SK-N-SH treated with all-trans-retinoic acid at 6 μM for 48 hours (cell line): ENCODE results near the gene RREB1.

Experiments used
- ARNTL ChIP-seq: fragments of 450-650 bp; formaldehyde crosslinking; IDR thresholded peaks from 2 replicates; pipeline ENCODE4 v1.5.0; 2020; ENCODE audit warnings: low read depth, mild to moderate bottlenecking, moderate library complexity, borderline replicate concordance
- BACH2 ChIP-seq: fragments of 250-450 bp; sonication (Bioruptor Pico); IDR thresholded peaks from 2 replicates; pipeline ENCODE4 v1.9.0; 2021; ENCODE audit warnings: mild to moderate bottlenecking, borderline replicate concordance
- ESRRG ChIP-seq: fragments of 250-450 bp; sonication (Bioruptor Pico); IDR thresholded peaks from 2 replicates; pipeline ENCODE4 v1.6.1; 2021; ENCODE audit warnings: mild to moderate bottlenecking
- GLIS3 ChIP-seq: fragments of 250-450 bp; sonication (Bioruptor Pico); IDR thresholded peaks from 2 replicates; pipeline ENCODE4 v1.5.0; 2020; ENCODE audit warnings: mild to moderate bottlenecking, moderate library complexity
- ISL1 ChIP-seq: fragments of 250-450 bp; sonication (Bioruptor Pico); IDR thresholded peaks from 2 replicates; pipeline ENCODE4 v2.1.2; 2022; ENCODE audit warnings: mild to moderate bottlenecking, moderate library complexity
- POU6F1 ChIP-seq: fragments of 250-450 bp; sonication (Bioruptor Pico); IDR thresholded peaks from 2 replicates; pipeline ENCODE4 v1.8.0; 2021; ENCODE audit warnings: low read depth, mild to moderate bottlenecking, moderate library complexity, borderline replicate concordance
- TCF4 ChIP-seq: fragments of 250-450 bp; sonication (Bioruptor Pico); IDR thresholded peaks from 2 replicates; pipeline ENCODE4 v1.8.0; 2021; ENCODE audit warnings: mild to moderate bottlenecking, moderate library complexity, borderline replicate concordance
- ZFP3 ChIP-seq: fragments of 250-450 bp; sonication (Bioruptor Pico); IDR thresholded peaks from 2 replicates; pipeline ENCODE4 v1.5.0; 2020; ENCODE audit warnings: mild to moderate bottlenecking, moderate library complexity
- ZFP30 ChIP-seq: fragments of 450-650 bp; formaldehyde crosslinking; IDR thresholded peaks from 2 replicates; pipeline ENCODE4 v1.5.0; 2022; ENCODE audit warnings: mild to moderate bottlenecking, moderate library complexity

- TF ChIP-seq POU6F1 (CRISPR knock-in tag) (no peak), ZFP30 (CRISPR knock-in tag) (no peak), BACH2 (CRISPR knock-in tag) (no peak), GLIS3 (CRISPR knock-in tag) (no peak), TCF4 (CRISPR knock-in tag) (no peak), ESRRG (no peak), ZFP3 (CRISPR knock-in tag) (no peak), ISL1 (CRISPR knock-in tag) (no peak), ARNTL (CRISPR knock-in tag) (no peak)
Measured at GRCh38 chr6:7238526-7238899, 130.8 kb downstream of the RREB1 start.
